ENCODE data around the gene AKT3.

DNA sequence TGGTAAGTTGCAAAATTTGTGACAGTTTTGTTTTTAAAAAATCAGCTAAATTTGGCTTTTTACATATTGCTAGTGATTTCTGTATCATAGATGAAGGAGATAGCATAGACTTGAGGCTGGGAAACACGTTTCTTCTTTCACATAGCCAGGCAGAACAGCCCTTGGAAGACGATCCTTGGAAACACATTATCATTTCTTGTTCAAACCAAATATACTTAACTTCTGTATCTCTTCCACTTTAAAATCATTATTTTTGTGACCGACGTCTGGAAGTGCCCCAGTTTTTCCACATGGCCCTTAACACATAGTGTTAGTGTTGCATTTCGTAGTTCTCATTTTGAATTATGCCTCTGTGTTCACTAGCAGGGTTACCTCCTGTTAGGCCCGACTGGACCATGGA, 400.7 kb downstream of the AKT3 start:
- TF ChIP-seq CTCF (IDR thresholded peaks at IDR 0.05) (no peak), POLR2A (IDR thresholded peaks at IDR 0.05) (no peak)
